GM15510 (cell line): ENCODE results near the gene GRXCR2.

Experiments
- POLR2A ChIP-seq: IDR thresholded peaks from 3 replicates; pipeline ENCODE4 v1.6.1; 2011; ENCODE audit warnings: borderline replicate concordance; ENCODE audit not compliant: insufficient read length; ENCODE audit errors: extremely low read depth

GRXCR2 gene

GRCh38 chr5:145872914-145873313 lies at the start of gene GRXCR2:
Gene GRXCR2, minus strand, starts transcription at chr5:145873014. Its CDS starts 46 bp downstream, at chr5:145872968.
- no peak for TF ChIP-seq POLR2A

GRCh38 chr5:145922059-145922458 lies 49.2 kb upstream of the GRXCR2 start:
- TF ChIP-seq POLR2A: no peak

GRCh38 chr5:145921211-145921610 lies 48.4 kb upstream of the GRXCR2 start:
- TF ChIP-seq POLR2A: no peak

GRCh38 chr5:145920542-145921210 lies 47.9 kb upstream of the GRXCR2 start:
- no peak for TF ChIP-seq POLR2A

GRCh38 chr5:145919413-145919812 lies 46.6 kb upstream of the GRXCR2 start:
- no peak for TF ChIP-seq POLR2A

- no peak for TF ChIP-seq POLR2A
Observed at GRCh38 chr5:145918397-145918796, 45.6 kb upstream of the GRXCR2 start.

GRCh38 chr5:145917288-145917687 lies 44.5 kb upstream of the GRXCR2 start:
- TF ChIP-seq POLR2A: no peak

- no peak for TF ChIP-seq POLR2A
Observed at GRCh38 chr5:145915970-145916638, 43.3 kb upstream of the GRXCR2 start.

- no peak for TF ChIP-seq POLR2A
Observed at GRCh38 chr5:145913701-145914100, 40.9 kb upstream of the GRXCR2 start.

- TF ChIP-seq POLR2A: no peak
Observed at GRCh38 chr5:145912594-145912993, 39.8 kb upstream of the GRXCR2 start.

- TF ChIP-seq POLR2A: no peak
Observed at GRCh38 chr5:145912019-145912418, 39.2 kb upstream of the GRXCR2 start.

GRCh38 chr5:145911164-145911563 lies 38.4 kb upstream of the GRXCR2 start:
- no peak for TF ChIP-seq POLR2A

- no peak for TF ChIP-seq POLR2A
Observed at GRCh38 chr5:145908206-145908960, 35.6 kb upstream of the GRXCR2 start.

- TF ChIP-seq POLR2A: no peak
Observed at GRCh38 chr5:145906401-145906800, 33.6 kb upstream of the GRXCR2 start.

- TF ChIP-seq POLR2A: no peak
Observed at GRCh38 chr5:145904743-145905142, 31.9 kb upstream of the GRXCR2 start.
